NCI-H187 treated with DMSO at 0.1 percent for 48 hours (cell line): ENCODE measurements around the gene LBH.

Experiments used
- DNase-seq: peaks from one replicate; lab custom pipeline; 2025; lab: John Stamatoyannopoulos, UW

The LBH gene

DNA sequence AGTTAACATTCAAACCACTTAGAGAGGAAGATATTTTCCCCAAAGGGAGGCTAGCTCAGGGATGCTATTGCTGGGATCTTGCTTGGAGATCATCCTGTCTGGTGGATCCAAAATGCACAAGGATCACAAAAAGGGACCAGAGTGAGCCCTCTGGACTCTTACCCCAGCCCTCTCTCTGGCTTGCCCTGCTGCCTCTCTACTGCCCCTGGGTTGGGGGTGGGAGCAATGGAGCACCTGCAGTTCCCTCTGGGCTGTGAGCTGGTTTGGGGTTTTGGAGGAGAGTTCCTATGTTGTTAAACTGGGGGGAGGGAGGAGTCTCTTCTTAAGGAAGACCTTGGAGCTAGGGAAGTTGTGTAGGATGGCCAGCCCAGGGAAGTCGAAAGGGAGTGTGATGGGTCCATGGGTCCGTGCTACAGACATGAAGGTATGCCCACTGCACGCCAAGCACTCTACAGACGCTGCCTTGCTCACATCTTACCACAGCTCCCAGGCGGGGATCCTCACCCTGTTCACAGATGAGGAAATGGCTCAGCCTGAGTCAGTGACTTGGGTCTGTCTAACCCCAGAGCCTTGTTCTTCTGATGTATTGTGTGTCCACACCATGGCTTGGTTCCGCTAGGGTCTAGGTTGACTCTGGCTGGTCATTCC is 3.8 kb downstream of the LBH start:
- DNase-seq: no peak

- DNase-seq: no peak
Observed at GRCh38 chr2:30235859-30236535, 4.7 kb downstream of the LBH start.

- DNase-seq: no peak
Observed at GRCh38 chr2:30236591-30237238, 5.4 kb downstream of the LBH start.

- no peak for DNase-seq
Observed at GRCh38 chr2:30237239-30237965, 6.1 kb downstream of the LBH start.

GRCh38 chr2:30237966-30238800 is 6.8 kb downstream of the LBH start:
- DNase-seq: no peak

DNA sequence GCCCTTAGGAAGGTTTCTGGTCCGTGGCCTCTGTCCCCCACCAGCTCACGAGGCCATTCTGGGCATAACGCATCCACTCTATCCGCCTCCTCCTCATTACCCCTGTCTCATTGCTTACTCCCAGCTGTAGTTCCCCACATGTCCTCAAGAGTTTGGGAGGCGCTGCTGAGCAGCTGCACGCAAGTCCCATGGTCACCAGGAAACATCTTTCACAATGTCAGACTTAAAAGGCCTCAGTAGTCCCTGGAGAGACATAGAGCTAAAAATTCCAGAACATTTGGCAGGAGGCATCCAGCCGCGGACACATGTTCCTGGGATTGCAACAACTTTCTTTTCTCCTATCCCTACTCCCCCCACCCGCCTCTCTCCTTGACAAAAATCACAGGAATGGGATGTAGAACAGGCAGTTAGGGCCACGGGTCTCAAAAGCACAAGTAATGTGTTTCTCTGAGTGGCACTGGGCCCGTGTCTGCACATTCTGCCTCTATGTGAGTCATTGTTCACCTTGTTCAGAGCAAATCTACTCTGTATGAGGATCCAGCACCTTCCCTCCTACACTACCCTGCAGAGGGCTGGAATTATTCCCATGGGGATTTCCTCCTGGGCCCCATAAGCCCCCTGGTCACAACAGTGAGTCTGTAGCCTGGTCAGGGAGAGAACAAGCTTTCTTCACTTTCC is 8.1 kb downstream of the LBH start:
- no peak for DNase-seq

DNA sequence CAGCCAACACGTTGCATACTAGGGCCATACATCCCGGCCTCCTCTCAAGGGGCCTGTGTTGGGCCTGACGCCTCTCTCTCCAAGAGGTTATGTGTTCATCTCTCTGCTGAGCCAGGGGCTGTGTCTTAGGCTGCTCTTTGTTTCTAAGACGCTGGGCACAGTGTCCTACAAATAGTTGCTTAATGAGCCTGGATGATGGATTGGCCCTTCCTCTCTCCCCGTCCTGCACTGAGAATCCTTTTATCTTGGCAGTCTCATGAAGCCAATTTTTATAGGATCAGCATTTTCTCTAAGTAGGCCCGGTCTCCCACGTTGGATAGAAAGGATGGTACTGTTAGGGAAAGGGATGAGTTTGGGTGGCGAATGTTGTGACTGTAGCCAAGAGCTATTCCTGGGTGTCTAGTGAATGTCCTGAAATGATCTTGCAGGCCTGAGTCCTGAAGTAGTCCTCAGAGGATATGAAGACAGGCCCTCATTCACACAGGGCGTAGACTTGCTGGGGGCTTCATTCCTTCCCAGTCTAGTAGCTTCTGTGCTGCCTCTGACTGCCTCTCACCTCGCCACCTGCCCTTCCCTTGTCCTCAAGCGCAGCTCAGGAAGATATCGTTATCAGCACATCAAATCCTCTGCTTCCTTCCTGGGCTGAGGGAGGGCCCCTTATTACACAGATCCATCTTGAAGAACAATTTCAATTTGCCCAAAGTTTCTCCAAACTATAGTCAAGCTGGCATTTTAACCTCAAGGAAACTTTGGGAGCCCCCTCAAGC is 8.8 kb downstream of the LBH start:
- no peak for DNase-seq

DNA sequence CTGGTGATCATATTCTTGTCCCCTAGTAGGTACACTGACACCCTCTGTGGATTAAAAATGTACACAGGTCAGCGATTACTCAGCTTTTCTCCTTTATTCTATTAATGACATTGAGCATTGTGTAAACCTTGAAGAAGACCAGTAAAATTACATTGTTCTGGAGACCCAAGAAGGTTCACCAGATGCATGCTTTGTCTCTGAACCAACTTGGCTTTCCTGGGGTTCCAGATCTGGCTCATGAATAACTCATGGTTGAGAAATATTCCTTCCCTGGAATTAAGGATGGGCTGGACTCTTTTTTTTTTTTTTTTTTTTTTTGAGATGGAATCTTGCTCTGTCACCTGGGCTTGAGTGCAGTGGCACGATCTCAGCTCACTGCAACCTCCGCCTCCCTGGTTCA is 11.9 kb downstream of the LBH start:
- no peak for DNase-seq

- DNase-seq: no peak
Observed at GRCh38 chr2:30245364-30245763, 14.0 kb downstream of the LBH start.

DNA sequence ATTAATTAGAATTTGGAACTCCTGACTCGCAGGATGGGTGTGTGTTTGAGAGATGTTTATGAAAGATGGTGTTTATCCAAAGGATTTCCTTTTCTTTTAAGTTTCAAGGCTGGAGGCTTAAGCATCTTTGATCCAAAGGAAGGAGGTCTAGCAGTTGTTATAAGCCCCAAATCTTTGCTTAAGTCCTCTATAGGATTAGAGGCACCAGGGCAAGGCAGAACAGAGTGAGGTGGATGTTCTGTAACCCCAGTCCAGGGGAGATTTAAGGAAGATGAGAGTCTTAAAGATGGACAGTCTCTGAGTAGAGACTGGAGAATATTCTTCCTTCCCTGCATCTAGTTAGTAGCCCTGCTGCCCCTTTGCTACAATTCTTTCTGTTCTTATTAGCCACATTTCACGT is 17.5 kb downstream of the LBH start:
- no peak for DNase-seq

- DNase-seq: no peak
Observed at GRCh38 chr2:30249354-30249753, 18.0 kb downstream of the LBH start.

- no peak for DNase-seq
Observed at GRCh38 chr2:30250421-30250820, 19.1 kb downstream of the LBH start.

GRCh38 chr2:30252723-30253701 is 21.7 kb downstream of the LBH start:
- DNase-seq: no peak

GRCh38 chr2:30253873-30254684 is 22.7 kb downstream of the LBH start:
- no peak for DNase-seq

DNA sequence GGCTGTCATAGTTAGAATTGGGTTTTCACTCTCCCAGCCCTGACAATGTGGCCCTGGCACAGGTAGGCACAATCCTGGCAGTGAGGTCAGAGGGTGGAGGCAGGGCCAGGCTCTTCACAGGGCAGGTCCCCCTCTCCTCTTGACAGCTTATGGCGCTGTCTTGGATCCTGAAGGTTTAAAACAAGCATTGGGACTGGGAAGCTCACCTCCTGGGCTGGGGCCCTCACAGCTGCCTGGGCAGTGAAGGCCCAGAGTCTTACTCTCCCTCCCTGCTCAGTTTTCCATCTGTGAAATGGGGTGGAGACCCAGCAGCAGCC is 23.3 kb downstream of the LBH start:
- no peak for DNase-seq

DNA sequence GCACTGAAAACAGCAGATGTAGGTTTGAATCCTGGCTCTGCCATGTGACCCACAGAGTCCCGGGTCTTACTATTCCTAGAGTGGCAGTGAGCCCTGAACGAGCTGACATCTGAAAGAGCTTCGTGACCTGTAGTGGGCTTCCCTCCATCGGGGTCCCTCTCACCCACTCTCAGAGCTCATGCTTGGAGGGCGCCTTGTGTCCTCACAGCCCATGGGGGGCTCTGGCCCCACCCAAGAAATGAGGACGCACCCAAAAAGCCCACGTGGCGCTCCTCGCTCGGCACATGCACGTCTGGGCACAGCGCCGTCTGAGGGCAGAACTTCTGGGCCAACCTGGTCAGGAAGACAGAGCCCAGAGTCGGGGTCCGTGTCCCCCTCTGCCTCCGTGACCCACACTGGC is 23.7 kb downstream of the LBH start:
- no peak for DNase-seq

GRCh38 chr2:30255466-30256408 is 24.4 kb downstream of the LBH start:
- DNase-seq: no peak
